ENCODE results near the gene HOXB1. TPM values are rescaled to one million over a fixed set of nuclear protein-coding genes. Genes with fewer than 3 reads are reported as not detected.
A peak's percentile ranks its signal among the peaks of the same experiment; 100 is the strongest.

The HOXB1 gene
- total RNA-seq: under 1 TPM in 1 of 4 donors, not detected in 3; 0.19 TPM

DNA sequence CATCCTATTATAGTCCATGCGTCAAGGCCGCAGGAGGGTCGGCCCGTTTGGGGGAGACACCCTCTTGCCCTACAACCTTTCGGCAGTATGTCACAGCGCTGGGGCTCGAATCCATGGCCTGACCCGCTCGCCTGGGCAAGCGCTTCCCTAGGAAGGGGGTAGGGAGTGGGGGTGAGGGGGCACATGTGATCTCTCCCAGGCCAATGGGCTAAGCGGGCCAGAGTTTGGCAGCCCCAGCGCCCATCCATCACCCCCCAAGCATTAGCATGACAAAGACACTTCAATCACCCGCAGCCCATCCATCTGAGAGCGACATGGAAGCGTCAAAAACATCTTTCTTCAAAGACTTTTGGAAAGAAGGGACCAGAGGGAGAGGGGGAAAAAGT is at the start of gene HOXB1:
Gene HOXB1, minus strand, starts transcription at position 125 of the 386 bp plus-strand sequence. Its CDS starts 107 bp downstream, at position 18.
- intact Hi-C loops (cut with DNase I): no loop called here
- H3K27ac ChIP-seq: peak within 1 kb of the TSS; percentile 60 to 83 (median 77)
- no peak for TF ChIP-seq POLR2A (IDR thresholded peaks at IDR 0.05)
- TF ChIP-seq, protein P1, sequence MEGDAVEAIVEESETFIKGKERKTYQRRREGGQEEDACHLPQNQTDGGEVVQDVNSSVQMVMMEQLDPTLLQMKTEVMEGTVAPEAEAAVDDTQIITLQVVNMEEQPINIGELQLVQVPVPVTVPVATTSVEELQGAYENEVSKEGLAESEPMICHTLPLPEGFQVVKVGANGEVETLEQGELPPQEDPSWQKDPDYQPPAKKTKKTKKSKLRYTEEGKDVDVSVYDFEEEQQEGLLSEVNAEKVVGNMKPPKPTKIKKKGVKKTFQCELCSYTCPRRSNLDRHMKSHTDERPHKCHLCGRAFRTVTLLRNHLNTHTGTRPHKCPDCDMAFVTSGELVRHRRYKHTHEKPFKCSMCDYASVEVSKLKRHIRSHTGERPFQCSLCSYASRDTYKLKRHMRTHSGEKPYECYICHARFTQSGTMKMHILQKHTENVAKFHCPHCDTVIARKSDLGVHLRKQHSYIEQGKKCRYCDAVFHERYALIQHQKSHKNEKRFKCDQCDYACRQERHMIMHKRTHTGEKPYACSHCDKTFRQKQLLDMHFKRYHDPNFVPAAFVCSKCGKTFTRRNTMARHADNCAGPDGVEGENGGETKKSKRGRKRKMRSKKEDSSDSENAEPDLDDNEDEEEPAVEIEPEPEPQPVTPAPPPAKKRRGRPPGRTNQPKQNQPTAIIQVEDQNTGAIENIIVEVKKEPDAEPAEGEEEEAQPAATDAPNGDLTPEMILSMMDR (IDR thresholded peaks at IDR 0.05): no peak
- peak within 1 kb of the TSS in 1 of 4 donors; percentile 17 for H3K4me3 ChIP-seq
- peaks cover 0 to 42% (median 2%) of the 10 kb centered on the region in 4 donors for H3K27me3 ChIP-seq
- no peak for DNase-seq
- 80 to 91% methylated on average over 5 of the region's 15 CpGs for WGBS, 2 donors
- H3K36me3 ChIP-seq: no peaks in the 10 kb centered on the region
- H3K9me3 ChIP-seq: no peaks in the 10 kb centered on the region
- peaks cover 7 to 35% (median 9%) of the 10 kb centered on the region in 3 donors for H3K4me1 ChIP-seq

DNA sequence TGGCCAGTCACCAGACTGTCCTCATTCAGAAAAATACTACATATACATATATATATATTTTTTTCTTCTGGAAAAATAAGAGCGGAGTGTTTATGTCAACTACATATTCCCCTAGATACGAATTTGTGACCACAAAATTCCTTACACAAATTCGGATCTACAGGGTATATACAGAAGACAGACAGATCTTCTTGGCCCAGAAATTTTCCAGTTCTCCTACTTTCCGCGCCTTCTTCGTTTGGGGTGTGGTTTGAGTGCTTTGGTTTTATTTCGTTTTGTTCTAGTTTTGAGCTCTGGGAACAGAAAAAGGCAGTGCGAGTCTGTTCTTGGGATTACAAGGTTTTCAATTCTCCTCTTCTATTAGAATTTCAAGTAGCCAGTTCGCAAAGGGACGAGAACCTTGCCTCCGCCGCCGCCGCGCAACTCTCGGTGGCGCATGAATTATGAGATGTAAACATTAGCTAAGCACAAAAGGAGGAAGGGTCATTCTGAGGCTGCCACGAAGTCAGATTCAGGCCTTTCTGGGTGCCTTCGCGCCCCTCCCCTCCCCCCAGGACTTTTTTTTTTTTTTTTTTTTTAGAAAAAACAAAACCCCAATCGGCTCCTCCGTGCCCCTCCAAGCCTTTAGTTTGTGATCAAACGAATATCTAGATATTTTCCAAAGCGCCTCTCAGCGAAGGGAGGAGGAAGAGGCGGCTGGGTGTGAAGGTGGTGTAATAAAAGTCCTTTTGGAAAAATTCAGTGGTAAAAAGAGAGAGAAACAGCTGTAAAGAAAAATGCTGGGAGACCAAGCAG is 49.1 kb upstream of the HOXB1 start:
- Histone ChIP-seq H3K4me3 (peak overlapping the region in 3 of 4 donors; percentile 49 to 75 (median 56)), H3K4me1 (peaks cover 0 to 92% (median 47%) of the 10 kb centered on the region in 3 donors), H3K9me3 (no peaks in the 10 kb centered on the region), H3K27me3 (peaks cover 0 to 100% (median 2%) of the 10 kb centered on the region in 4 donors), H3K27ac (peak overlapping the region; percentile 88 to 96 (median 92)), H3K36me3 (no peaks in the 10 kb centered on the region)
- no peak for DNase-seq
- WGBS, 2 donors: 29 to 42% methylated on average over 26 of the region's 26 CpGs
- TF ChIP-seq, protein P1 (IDR thresholded peaks at IDR 0.05): no peak
- intact Hi-C loops (cut with DNase I): loop anchor here (5.0 kb wide), 1 partner anchor 38 kb away; no protein-coding TSS in a partner anchor

DNA sequence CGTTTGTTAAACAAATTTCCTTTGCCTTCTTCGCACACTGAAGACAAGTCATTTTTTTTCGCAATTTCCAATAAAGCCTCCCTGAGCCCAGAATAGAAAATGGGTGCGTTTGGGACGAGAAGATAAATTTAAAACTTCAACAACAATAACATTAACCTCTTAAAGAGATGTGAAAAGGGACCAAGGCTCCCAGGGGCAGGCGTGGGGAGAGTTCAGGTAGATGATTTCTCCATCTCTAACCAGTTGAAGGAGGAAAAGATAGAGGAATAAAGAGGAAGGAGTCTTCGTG is 48.6 kb upstream of the HOXB1 start:
- Histone ChIP-seq H3K4me3 (peak overlapping the region in 3 of 4 donors; percentile 49 to 83 (median 52)), H3K9me3 (no peaks in the 10 kb centered on the region), H3K4me1 (peaks cover 0 to 92% (median 45%) of the 10 kb centered on the region in 3 donors), H3K27me3 (peaks cover 0 to 100% (median 2%) of the 10 kb centered on the region in 4 donors), H3K36me3 (no peaks in the 10 kb centered on the region), H3K27ac (peak overlapping the region; percentile 88 to 96 (median 92))
- 27 to 46% methylated on average over 7 of the region's 7 CpGs for WGBS, 2 donors
- intact Hi-C loops (cut with DNase I): loop anchor here (5.0 kb wide), 1 partner anchor 37 kb away; no protein-coding TSS in a partner anchor
- DNase-seq: no peak
- TF ChIP-seq POLR2A (IDR thresholded peaks at IDR 0.05): no peak
- TF ChIP-seq, protein P1 (IDR thresholded peaks at IDR 0.05): no peak

DNA sequence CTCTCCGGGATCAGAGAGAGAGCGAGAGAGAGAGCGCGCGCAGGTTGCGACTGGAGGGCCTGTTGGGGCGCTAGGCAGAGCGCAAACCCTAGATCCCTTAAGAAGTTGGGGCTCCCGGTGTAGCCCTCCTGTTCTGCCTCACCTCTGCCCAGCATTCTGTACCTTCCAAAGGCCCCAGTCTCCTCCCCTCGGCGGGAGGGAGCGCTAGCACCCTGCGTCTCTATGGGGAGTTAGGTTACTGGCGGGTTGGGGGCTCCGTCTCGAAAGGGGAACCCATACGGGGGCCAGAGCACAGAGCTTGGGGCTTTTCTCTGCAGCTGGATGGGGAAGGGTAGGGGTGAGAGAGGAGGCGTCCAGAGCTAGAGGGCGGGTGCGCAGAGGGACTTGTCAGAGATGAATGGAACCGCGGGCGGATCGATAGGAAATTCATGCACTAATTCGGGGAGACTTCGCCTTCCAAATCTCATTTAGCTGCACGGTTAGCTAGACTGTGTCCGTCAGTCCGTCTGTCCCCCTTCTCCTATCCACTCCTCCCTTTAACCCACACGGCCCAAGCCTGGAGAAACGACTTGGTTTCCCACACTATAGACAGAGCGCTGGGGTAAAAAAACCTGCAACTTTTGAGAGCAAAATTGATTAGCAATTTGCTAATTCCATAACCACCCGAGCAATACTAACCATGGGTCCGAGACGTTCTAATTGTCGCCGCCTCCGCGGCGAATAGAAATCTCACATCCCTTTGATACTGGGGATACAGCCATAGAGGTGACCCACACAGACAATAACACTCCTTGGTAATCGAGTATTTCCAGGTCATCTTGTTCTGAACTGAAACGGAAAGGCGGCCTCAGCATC is 48.0 kb upstream of the HOXB1 start:
- Histone ChIP-seq H3K4me1 (peaks cover 0 to 92% (median 45%) of the 10 kb centered on the region in 3 donors), H3K4me3 (peak overlapping the region; percentile 49 to 83 (median 61)), H3K27me3 (peaks cover 0 to 100% (median 4%) of the 10 kb centered on the region in 4 donors), H3K27ac (peak overlapping the region; percentile 88 to 96 (median 92)), H3K9me3 (no peaks in the 10 kb centered on the region), H3K36me3 (no peaks in the 10 kb centered on the region)
- no peak for TF ChIP-seq POLR2A (IDR thresholded peaks at IDR 0.05)
- TF ChIP-seq, protein P1 (IDR thresholded peaks at IDR 0.05): no peak
- intact Hi-C loops (cut with DNase I): loop anchor here (5.0 kb wide), 1 partner anchor 37 kb away; no protein-coding TSS in a partner anchor
- DNase-seq: no peak
- WGBS, 2 donors: 17 to 23% methylated on average over 22 to 26 of the region's 43 CpGs
